GM21423 (cell line): ENCODE data around the gene SMURF2.
A peak's percentile ranks its signal among the peaks of the same experiment; 100 is the strongest.
"Not testable (repeated sequence)": the region's sequence is repeated elsewhere in the genome, so short reads cannot be mapped to it uniquely, and the experiment has no call there.

ENCODE experiments used
- ATAC-seq: cut with Tn5 transposase; IDR thresholded peaks from one replicate; pipeline ENCODE4 v1.9.1; 2021; ENCODE audit warnings: mild to moderate bottlenecking, moderate library complexity; ENCODE audit not compliant: unreplicated experiment

The SMURF2 gene

GRCh38 chr17:64599187-64599676 lies 62.9 kb downstream of the SMURF2 start:
- ATAC-seq, result peak; percentile 95

- ATAC-seq, result no peak
Measured at GRCh38 chr17:64598672-64599071, 63.4 kb downstream of the SMURF2 start.

DNA sequence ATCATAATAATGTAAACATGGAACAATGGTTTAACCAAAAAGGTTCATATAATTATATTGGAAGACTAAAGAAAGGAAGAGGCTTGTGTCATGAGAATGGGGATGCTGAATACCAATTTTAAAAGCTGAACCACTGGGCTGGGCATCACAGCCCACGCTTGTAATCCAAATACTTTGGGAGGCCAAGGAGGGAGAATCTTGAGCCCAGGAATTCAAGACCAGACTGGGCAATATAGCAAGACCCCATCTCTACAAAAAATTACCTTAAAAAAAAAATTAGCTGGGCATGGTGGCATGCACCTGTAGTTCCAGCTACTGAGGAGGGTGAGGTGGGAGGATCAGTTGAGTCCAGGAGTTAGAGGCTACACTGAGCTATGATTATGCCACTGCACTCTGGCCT lies 65.1 kb downstream of the SMURF2 start:
- ATAC-seq, result no peak

DNA sequence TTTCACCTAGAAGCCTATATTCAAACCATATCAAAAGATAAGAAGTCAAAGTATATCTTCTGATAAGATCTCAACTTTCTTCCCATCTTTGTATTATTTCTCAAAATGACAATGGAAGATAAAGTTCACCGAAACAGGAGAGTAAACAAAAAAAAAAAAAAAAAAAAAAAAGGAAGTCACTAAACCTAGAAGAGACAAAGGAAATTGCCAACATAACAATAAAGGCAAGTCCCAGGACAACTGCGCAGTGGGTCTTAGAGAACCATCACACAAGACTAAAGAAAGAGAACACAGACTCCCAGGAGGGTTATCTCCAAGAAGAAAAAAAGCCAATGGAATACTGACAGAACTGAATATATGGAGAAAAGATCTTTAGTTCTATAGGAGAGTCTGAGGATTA lies 65.7 kb downstream of the SMURF2 start:
- no peak for ATAC-seq

DNA sequence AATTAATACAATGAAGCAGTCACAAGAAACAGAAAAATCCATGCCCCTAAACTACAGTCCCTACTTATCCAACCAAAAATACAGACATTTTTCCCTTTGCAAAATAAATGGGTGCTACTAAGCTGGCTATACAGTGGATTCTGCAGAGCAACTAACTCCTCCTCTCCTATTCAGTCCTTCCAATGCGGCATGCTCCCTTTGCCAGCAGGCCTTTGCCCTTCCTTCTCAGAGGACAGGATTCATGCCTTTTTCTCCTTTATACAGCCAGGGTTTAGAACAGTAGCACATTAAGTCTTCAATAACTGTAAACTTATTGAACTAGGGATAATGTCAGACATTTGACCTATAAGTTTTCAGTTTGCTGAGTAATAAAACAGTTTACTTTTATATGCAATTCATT lies 70.2 kb downstream of the SMURF2 start:
- no peak for ATAC-seq

DNA sequence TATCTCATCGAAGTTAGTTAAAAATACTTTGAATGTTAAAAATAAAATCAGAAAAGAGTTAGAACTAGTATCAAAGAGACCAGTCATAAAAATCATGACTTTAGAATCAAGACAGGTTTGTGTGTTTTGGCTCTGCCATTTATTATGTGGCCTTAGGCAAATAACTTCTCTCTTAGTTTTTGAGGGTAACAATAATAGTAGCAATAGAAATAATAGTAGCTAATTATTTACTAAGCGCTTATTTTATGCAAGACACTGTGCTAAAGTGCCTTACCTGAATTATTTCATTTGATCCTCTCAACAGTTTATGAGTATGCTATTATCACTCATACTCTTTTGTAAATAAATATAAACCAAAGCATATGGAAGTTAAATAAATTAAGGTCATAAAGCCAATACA lies 77.0 kb downstream of the SMURF2 start:
- no peak for ATAC-seq

- ATAC-seq, result no peak
Measured at GRCh38 chr17:64583038-64583437, 79.1 kb downstream of the SMURF2 start.

- ATAC-seq, result no peak
Measured at GRCh38 chr17:64580384-64581315, 81.5 kb downstream of the SMURF2 start.

DNA sequence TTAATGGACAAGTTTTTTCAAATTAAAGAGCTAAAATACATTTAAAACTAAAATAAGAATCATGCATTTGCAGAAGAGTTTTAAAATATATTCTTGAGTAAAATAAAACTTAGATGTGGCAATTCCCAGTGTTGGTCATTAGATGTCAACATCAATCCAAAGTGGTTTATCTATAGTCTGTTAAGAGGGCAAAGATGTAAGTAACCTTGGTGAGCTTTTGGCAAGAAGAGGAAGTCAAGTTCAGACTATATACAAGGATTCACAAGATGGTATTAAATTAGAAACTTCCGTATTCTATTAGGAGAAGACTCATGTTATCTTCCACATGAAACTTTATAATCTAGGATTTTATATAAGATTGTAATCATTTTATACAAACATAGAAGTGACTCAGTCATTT lies 82.2 kb downstream of the SMURF2 start:
- ATAC-seq, result no peak

GRCh38 chr17:64577025-64577424 lies 85.1 kb downstream of the SMURF2 start:
- not testable (repeated sequence) for ATAC-seq

DNA sequence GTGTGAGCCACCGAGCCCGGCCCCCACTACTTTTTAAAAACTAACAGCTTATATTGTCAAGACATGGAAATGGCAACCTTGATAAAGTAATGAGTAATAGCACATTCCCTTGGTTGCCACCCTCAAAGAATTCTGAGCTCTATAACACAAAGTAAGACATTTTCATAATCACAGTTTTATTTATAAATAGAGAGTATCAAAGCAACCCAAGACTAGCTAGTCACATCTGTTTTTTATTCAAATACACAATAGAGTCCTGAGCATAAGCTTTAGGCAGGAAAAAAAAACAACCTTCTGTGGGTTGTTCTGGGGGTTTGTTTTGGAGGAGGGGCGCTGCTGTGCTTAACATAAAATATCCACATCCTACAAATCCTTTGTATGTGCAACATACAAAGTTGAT lies 86.7 kb downstream of the SMURF2 start:
- no peak for ATAC-seq

GRCh38 chr17:64574646-64575045 lies 87.5 kb downstream of the SMURF2 start:
- no peak for ATAC-seq

- ATAC-seq, result no peak
Measured at GRCh38 chr17:64573214-64573613, 88.9 kb downstream of the SMURF2 start.

- no peak for ATAC-seq
Measured at GRCh38 chr17:64572682-64573154, 89.4 kb downstream of the SMURF2 start.

GRCh38 chr17:64571746-64572145 lies 90.4 kb downstream of the SMURF2 start:
- no peak for ATAC-seq

DNA sequence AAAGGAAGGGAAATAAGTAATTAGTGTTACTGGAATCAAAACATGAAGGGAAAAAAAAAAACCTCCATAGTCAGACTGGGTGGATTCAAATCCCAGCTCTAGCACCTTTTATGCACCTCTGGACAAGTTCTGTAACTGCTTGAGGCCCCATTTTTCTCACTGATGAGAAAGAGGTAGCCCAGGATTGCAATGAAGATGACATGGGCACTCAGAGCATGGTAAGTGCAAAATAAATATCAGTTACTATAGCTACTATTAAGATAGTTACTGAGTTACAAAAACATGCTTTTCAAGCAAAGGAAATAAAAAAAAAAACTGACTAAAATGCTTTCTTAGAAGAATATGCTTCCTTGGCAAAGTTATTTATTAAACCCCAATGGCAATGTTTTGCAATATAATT lies 96.5 kb downstream of the SMURF2 start:
- ATAC-seq, result no peak

GRCh38 chr17:64564098-64564497 lies 98.0 kb downstream of the SMURF2 start:
- ATAC-seq, result no peak

DNA sequence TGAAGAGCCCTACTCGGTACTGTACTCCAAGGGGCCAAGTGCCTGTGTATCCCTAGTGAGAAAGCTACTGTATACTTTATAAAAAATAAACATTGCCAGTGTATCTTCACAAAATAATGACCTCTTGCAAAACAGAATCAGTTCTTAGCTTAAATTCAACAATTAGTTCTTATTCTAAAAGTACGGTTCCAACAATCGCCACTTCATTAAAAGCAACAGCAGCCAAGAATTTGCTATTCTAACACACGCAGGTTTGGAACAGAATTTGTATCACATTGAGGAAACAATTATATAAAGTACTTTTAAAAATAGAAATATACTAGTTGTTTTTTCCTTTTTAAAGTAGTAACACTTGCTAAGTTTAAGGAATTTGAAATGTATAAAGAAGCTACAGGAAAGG lies 106.8 kb downstream of the SMURF2 start:
- no peak for ATAC-seq

DNA sequence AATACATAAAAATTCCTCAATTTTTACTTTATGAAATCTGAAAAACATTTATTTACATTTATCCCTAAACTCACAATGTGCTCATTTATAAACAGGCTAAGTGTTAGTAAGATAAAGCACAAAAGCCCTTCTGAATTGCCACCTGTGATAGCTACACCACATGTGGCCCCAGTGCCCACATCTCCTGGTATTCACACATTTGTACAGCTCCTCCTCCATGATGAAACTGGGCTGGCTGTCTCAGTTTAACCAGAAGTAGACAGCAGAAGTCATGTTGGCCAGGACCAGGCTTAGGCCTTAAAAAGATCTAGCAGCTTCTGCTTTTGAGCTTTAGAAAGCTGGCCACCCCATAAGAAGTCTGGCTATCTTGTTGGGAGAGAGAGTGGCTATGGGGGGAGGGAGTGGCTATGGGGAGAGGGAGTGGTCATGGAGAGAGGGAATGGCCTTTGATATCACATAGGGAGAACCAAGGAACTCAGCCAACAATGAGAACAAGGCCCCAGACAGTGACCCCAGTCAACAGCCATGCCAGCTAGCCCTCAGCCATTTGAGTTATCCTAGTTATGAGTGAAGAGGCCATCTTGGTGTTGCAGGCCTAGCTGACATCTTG lies 108.0 kb downstream of the SMURF2 start:
- no peak for ATAC-seq

DNA sequence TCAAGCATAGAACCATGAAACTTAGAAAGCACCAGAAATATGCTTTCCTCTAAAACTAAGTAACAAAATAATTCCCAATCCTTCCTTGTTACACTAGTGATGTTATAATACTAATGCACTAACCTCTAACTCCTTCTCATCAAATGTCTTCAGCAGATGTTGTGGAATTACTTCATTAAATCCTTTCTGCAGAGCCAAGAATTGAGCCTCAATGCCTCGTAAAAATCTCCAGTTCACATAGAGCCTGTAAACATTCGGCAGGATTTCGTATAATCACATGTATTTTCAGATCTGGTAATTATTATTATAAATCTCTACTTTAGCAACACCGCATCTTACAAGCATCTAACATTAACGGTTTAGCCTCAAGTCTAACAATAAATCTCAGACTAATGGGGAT lies 110.6 kb downstream of the SMURF2 start:
- no peak for ATAC-seq

DNA sequence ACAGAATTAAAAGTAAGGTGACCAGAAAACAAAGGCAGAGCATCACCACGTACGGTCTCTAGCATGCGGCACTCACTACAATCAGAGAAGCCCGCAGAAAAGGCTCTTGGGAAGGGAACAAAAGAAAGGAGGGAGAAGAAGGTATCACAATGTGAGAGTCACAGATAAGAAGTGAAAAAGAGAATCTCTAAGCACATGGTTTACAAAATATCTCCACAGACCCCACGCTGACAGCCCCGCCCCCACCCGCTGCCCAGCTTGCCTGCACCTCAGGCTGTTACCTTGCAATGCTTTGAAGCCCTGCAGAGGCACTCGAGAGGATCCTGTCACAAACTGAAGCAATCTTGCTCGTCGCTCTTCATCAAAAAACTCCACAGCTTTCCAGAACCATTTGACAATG lies 114.8 kb downstream of the SMURF2 start:
- ATAC-seq, result no peak

DNA sequence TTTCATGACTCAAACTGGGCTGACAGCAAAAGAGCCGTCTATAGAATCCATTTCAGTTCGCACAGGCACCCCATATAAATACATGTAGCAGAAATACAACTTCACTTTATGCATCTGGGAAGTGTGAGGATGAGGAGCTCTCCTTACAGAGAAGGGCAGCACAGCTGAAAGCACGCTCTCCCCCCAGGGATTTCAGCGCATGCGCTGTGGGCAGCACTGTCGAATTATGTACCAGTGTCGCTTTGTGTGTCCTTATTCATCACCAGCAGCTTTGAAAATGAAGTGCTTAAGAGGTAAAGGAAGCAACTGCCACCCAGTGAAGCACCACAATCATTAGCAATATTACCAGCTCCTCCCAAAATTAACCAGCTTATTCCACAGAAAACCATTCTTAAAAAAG lies 115.4 kb downstream of the SMURF2 start:
- ATAC-seq, result no peak
